Omental fat pad (tissue), 4 donors: Measurements from ENCODE around the gene CMTM1. TPM values are rescaled to one million over a fixed set of nuclear protein-coding genes. Genes with fewer than 3 reads are reported as not detected.
A peak's percentile ranks its signal among the peaks of the same experiment; 100 is the strongest.

ENCODE experiments used
- ATAC-seq: fragments of 150-250 bp; one replicate; pipeline ENCODE4 v1.9.1; 2016; ENCODE audit warnings: mild to moderate bottlenecking, moderate library complexity; ENCODE audit not compliant: low FRiP score
- DNase-seq: peaks from one replicate; pipeline ENCODE4 v3.0.0-alpha.2; 2019; ENCODE audit warnings: low spot score
- CTCF ChIP-seq, 3 donors: fragments of 450-650 bp; IDR thresholded peaks; one replicate each; pipeline ENCODE4 v1.5.1; 2016 to 2017; ENCODE audit warnings: antibody characterized with exemption in 3 of 3, mild to moderate bottlenecking in 3 of 3, moderate library complexity in 2 of 3
- total RNA-seq, 4 donors: library from RNA; depleted of rRNA; stranded (reverse); fragments of >200 nt; gene quantifications; one replicate each; pipeline ENCODE4 v1.1.0, GENCODE V29; 2016

The CMTM1 gene
- total RNA-seq, 4 donors from 2014 or later: 0.93 to 1.1 (median 0.98) TPM

GRCh38 chr16:66574531-66574930 lies 8.3 kb downstream of the CMTM1 start:
- ATAC-seq: no peak
- TF ChIP-seq CTCF (IDR thresholded peaks at IDR 0.05): no peak
- DNase-seq: no peak

GRCh38 chr16:66575060-66575459 lies 8.8 kb downstream of the CMTM1 start:
- ATAC-seq (no peak), DNase-seq (no peak)
- TF ChIP-seq CTCF (IDR thresholded peaks at IDR 0.05): no peak

- DNase-seq (no peak), ATAC-seq (no peak)
- no peak for TF ChIP-seq CTCF (IDR thresholded peaks at IDR 0.05)
These were observed 10.1 kb downstream of the CMTM1 start for GRCh38 chr16:66576296-66576695.

GRCh38 chr16:66578651-66579531 lies 12.7 kb downstream of the CMTM1 start, which contains the start of gene CMTM2:
TSS of gene CMTM2 (plus strand) at chr16:66579463. CDS start at chr16:66579608, 145 bp downstream.
- no peak for TF ChIP-seq CTCF (IDR thresholded peaks at IDR 0.05)
- no peak for DNase-seq
- ATAC-seq: peak; percentile 42

- TF ChIP-seq CTCF (IDR thresholded peaks at IDR 0.05): no peak
- ATAC-seq: no peak
- no peak for DNase-seq
These were observed 14.5 kb downstream of the CMTM1 start for GRCh38 chr16:66580605-66581209.

- no peak for DNase-seq
- no peak for TF ChIP-seq CTCF (IDR thresholded peaks at IDR 0.05)
- ATAC-seq: no peak
These were observed 15.2 kb downstream of the CMTM1 start for GRCh38 chr16:66581246-66581952.
